ENCODE data around the gene SESN1. TPM values are rescaled to one million over a fixed set of nuclear protein-coding genes. Genes with fewer than 3 reads are reported as not detected.

Gene SESN1
- total RNA-seq, 3 donors from 2014 or later, result 23.5 to 42.6 (median 32.8) TPM

- no peak for TF ChIP-seq CTCF (IDR thresholded peaks at IDR 0.05)
- H3K4me1 ChIP-seq (ENCODE audit: low read depth), result no peaks in the 10 kb centered on the region
- no peak overlapping the region for H3K4me3 ChIP-seq
- no peaks in the 10 kb centered on the region for H3K36me3 ChIP-seq (ENCODE audit: low read depth)
- H3K9me3 ChIP-seq, result no peaks in the 10 kb centered on the region
- intact Hi-C loops (cut with DNase I, micrococcal nuclease), result no loop called here
- DNase-seq, result no peak
- ATAC-seq, result no peak
Measured at GRCh38 chr6:109130065-109130464, 35.4 kb upstream of the SESN1 start.

- no peak for DNase-seq
- H3K4me3 ChIP-seq, result no peak overlapping the region
- intact Hi-C loops (cut with DNase I, micrococcal nuclease), result no loop called here
- TF ChIP-seq CTCF (IDR thresholded peaks at IDR 0.05), result no peak
- H3K36me3 ChIP-seq (ENCODE audit: low read depth), result no peaks in the 10 kb centered on the region
- ATAC-seq, result no peak
- H3K9me3 ChIP-seq, result no peaks in the 10 kb centered on the region
- H3K4me1 ChIP-seq (ENCODE audit: low read depth), result peaks cover 8% of the 10 kb centered on the region
Measured at GRCh38 chr6:109125504-109125903, 30.9 kb upstream of the SESN1 start.

GRCh38 chr6:109124219-109124618, 29.6 kb upstream of the SESN1 start:
- Histone ChIP-seq H3K36me3 (ENCODE audit: low read depth) (no peaks in the 10 kb centered on the region), H3K9me3 (no peaks in the 10 kb centered on the region), H3K4me1 (ENCODE audit: low read depth) (peaks cover 12% of the 10 kb centered on the region), H3K4me3 (no peak overlapping the region)
- TF ChIP-seq CTCF (IDR thresholded peaks at IDR 0.05), result no peak
- intact Hi-C loops (cut with DNase I, micrococcal nuclease), result no loop called here
- DNase-seq (no peak), ATAC-seq (no peak)

- no peak for TF ChIP-seq CTCF (IDR thresholded peaks at IDR 0.05)
- intact Hi-C loops (cut with DNase I, micrococcal nuclease), result no loop called here
- Histone ChIP-seq H3K36me3 (ENCODE audit: low read depth) (no peaks in the 10 kb centered on the region), H3K4me3 (no peak overlapping the region), H3K4me1 (ENCODE audit: low read depth) (peaks cover 12% of the 10 kb centered on the region), H3K9me3 (no peaks in the 10 kb centered on the region)
- ATAC-seq, result no peak
- DNase-seq, result no peak
Measured at GRCh38 chr6:109121411-109121810, 26.8 kb upstream of the SESN1 start.

GRCh38 chr6:109118871-109119354, 24.3 kb upstream of the SESN1 start:
- Histone ChIP-seq H3K4me3 (no peak overlapping the region), H3K36me3 (ENCODE audit: low read depth) (no peaks in the 10 kb centered on the region), H3K9me3 (no peaks in the 10 kb centered on the region), H3K4me1 (ENCODE audit: low read depth) (peaks cover 12% of the 10 kb centered on the region)
- intact Hi-C loops (cut with DNase I, micrococcal nuclease), result no loop called here
- DNase-seq (no peak), ATAC-seq (no peak)
- TF ChIP-seq CTCF (IDR thresholded peaks at IDR 0.05), result no peak

GRCh38 chr6:109118337-109118736, 23.7 kb upstream of the SESN1 start:
- TF ChIP-seq CTCF (IDR thresholded peaks at IDR 0.05), result no peak
- no peaks in the 10 kb centered on the region for H3K36me3 ChIP-seq (ENCODE audit: low read depth)
- ATAC-seq (no peak), DNase-seq (no peak)
- no peak overlapping the region for H3K4me3 ChIP-seq
- intact Hi-C loops (cut with DNase I, micrococcal nuclease), result no loop called here
- no peaks in the 10 kb centered on the region for H3K9me3 ChIP-seq
- H3K4me1 ChIP-seq (ENCODE audit: low read depth), result peaks cover 12% of the 10 kb centered on the region

All from mucosa of descending colon (tissue), 3 donors.